Measurements from ENCODE around the gene PTRH1.

PTRH1 gene

DNA sequence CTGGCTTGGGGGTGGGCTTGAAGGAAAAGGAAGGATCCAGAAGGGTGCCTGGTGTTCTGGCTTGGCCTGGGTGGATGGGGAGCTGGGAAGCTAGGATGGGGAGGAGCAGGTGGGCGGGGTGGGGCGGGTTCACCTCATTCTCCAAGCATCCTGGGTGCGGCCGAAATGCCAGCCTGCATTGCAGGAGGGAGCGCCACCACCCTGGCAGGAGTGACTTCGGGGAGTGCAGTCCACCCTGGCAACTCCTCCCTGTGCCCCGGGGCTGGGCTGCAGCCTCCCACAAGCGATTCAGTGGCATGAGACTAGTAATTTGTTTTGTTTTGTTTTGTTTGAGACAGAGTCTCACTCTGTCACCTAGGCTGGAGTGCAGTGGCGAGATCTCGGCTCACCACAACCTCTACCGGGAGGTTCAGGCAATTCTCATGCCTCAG is 5.9 kb upstream of the PTRH1 start:
- DNase-seq: no peak
- TF ChIP-seq, protein P1, sequence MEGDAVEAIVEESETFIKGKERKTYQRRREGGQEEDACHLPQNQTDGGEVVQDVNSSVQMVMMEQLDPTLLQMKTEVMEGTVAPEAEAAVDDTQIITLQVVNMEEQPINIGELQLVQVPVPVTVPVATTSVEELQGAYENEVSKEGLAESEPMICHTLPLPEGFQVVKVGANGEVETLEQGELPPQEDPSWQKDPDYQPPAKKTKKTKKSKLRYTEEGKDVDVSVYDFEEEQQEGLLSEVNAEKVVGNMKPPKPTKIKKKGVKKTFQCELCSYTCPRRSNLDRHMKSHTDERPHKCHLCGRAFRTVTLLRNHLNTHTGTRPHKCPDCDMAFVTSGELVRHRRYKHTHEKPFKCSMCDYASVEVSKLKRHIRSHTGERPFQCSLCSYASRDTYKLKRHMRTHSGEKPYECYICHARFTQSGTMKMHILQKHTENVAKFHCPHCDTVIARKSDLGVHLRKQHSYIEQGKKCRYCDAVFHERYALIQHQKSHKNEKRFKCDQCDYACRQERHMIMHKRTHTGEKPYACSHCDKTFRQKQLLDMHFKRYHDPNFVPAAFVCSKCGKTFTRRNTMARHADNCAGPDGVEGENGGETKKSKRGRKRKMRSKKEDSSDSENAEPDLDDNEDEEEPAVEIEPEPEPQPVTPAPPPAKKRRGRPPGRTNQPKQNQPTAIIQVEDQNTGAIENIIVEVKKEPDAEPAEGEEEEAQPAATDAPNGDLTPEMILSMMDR (IDR thresholded peaks at IDR 0.05): no peak
- H3K27me3 ChIP-seq: peaks cover 0 to 24% of the 10 kb centered on the region in 2 donors
- no peak overlapping the region for H3K27ac ChIP-seq
- no peaks in the 10 kb centered on the region for H3K9me3 ChIP-seq
- no peak overlapping the region for H3K4me3 ChIP-seq
- intact Hi-C loops (cut with DNase I; ENCODE audit: low total_unique reads): loop anchor here (5.0 kb wide), 1 partner anchor 219 kb away; no protein-coding TSS in a partner anchor
- peaks cover 0 to 12% (median 7%) of the 10 kb centered on the region in 4 donors for H3K4me1 ChIP-seq
- H3K36me3 ChIP-seq: no peaks in the 10 kb centered on the region

DNA sequence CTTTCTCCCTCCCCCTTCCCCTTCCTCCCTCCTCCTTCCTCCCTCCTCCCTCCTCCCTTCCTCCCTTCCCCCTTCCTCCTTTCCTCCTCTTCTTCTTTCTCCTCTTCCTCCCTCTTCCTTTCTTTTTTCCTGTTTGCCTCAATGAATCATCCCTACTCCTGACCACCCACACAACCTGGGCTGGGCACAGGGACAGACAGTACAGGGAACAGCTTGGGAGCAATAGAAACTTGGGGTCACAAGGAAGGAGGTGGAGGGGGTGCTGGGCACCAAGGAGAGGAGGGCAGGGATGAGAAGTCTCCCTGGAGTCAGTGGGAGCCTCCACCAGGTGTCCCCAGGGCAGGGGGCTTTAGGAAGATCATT is 5.4 kb upstream of the PTRH1 start:
- DNase-seq: no peak
- Histone ChIP-seq H3K27ac (no peak overlapping the region), H3K36me3 (no peaks in the 10 kb centered on the region), H3K4me1 (peaks cover 0 to 17% (median 12%) of the 10 kb centered on the region in 4 donors), H3K27me3 (peaks cover 0 to 24% of the 10 kb centered on the region in 2 donors), H3K4me3 (no peak overlapping the region), H3K9me3 (no peaks in the 10 kb centered on the region)
- TF ChIP-seq, protein P1 (IDR thresholded peaks at IDR 0.05): no peak
- intact Hi-C loops (cut with DNase I; ENCODE audit: low total_unique reads): loop anchor here (5.0 kb wide), 1 partner anchor 219 kb away; no protein-coding TSS in a partner anchor

GRCh38 chr9:127720031-127720864 is 4.8 kb upstream of the PTRH1 start:
- H3K9me3 ChIP-seq: no peaks in the 10 kb centered on the region

GRCh38 chr9:127717766-127718165 is 2.3 kb upstream of the PTRH1 start:
- no peak for DNase-seq
- no peaks in the 10 kb centered on the region for H3K9me3 ChIP-seq
- intact Hi-C loops (cut with DNase I; ENCODE audit: low total_unique reads): no loop called here
- no peaks in the 10 kb centered on the region for H3K36me3 ChIP-seq
- H3K4me1 ChIP-seq: peaks cover 0 to 20% (median 18%) of the 10 kb centered on the region in 4 donors
- peaks cover 0 to 6% of the 10 kb centered on the region in 2 donors for H3K27me3 ChIP-seq
- no peak overlapping the region for H3K27ac ChIP-seq
- H3K4me3 ChIP-seq: no peak overlapping the region
- TF ChIP-seq, protein P1 (IDR thresholded peaks at IDR 0.05): no peak

More at GRCh38 chr9:127720031-127720864, 4.8 kb upstream of the PTRH1 start:
- H3K4me1 ChIP-seq: peaks cover 0 to 18% (median 12%) of the 10 kb centered on the region in 4 donors
- TF ChIP-seq, protein P1 (IDR thresholded peaks at IDR 0.05): no peak
- peaks cover 0 to 24% of the 10 kb centered on the region in 2 donors for H3K27me3 ChIP-seq
- H3K4me3 ChIP-seq: no peak overlapping the region
- no peaks in the 10 kb centered on the region for H3K36me3 ChIP-seq
- no peak overlapping the region for H3K27ac ChIP-seq
- no peak for DNase-seq
- intact Hi-C loops (cut with DNase I; ENCODE audit: low total_unique reads): loop anchor here (5.0 kb wide), 1 partner anchor 218 kb away; no protein-coding TSS in a partner anchor

- Histone ChIP-seq H3K27me3 (peaks cover 0 to 3% of the 10 kb centered on the region in 2 donors), H3K27ac (peak overlapping the region; percentile 81), H3K9me3 (no peaks in the 10 kb centered on the region), H3K4me1 (peaks cover 0 to 20% (median 18%) of the 10 kb centered on the region in 4 donors), H3K36me3 (peaks cover 0 to 8% (median 0%) of the 10 kb centered on the region in 3 donors), H3K4me3 (peak overlapping the region; percentile 72 to 78)
- TF ChIP-seq, protein P1 (IDR thresholded peaks at IDR 0.05): no peak
- intact Hi-C loops (cut with DNase I; ENCODE audit: low total_unique reads): no loop called here
- no peak for DNase-seq
Observed at GRCh38 chr9:127716412-127716811, 949 bp upstream of the PTRH1 start.
